WI38 (cell line): ENCODE results near the gene PRKAR1B.
A peak's percentile ranks its signal among the peaks of the same experiment; 100 is the strongest.

Experiments
- H3K4me3 ChIP-seq: 2 replicates; pipeline ENCODE4 v1.5.1; 2011; ENCODE audit warnings: low read depth, mild to moderate bottlenecking, control low read depth, low read length
- CTCF ChIP-seq: IDR thresholded peaks from 2 replicates; pipeline ENCODE4 v1.5.1; 2012; ENCODE audit warnings: low read depth, mild to moderate bottlenecking, control low read depth, low read length

PRKAR1B gene

GRCh38 chr7:525740-526139, 201.3 kb downstream of the PRKAR1B start:
- TF ChIP-seq CTCF = no peak
- H3K4me3 ChIP-seq = no peak overlapping the region

GRCh38 chr7:524800-525199, 202.3 kb downstream of the PRKAR1B start:
- TF ChIP-seq CTCF = no peak

GRCh38 chr7:523347-524336, 203.4 kb downstream of the PRKAR1B start:
- no peak overlapping the region for H3K4me3 ChIP-seq
- no peak for TF ChIP-seq CTCF

More at GRCh38 chr7:524800-525199, 202.3 kb downstream of the PRKAR1B start:
- H3K4me3 ChIP-seq = no peak overlapping the region

GRCh38 chr7:522951-523314, 204.1 kb downstream of the PRKAR1B start:
- H3K4me3 ChIP-seq = no peak overlapping the region
- no peak for TF ChIP-seq CTCF

- TF ChIP-seq CTCF = no peak
Measured at GRCh38 chr7:522071-522950, 204.8 kb downstream of the PRKAR1B start.

GRCh38 chr7:521221-522070, 205.6 kb downstream of the PRKAR1B start:
- peak overlapping the region; percentile 40; the same call in 1 of the 2 replicates for H3K4me3 ChIP-seq
- TF ChIP-seq CTCF = no peak

More at GRCh38 chr7:522071-522950, 204.8 kb downstream of the PRKAR1B start:
- H3K4me3 ChIP-seq = peak overlapping the region; percentile 40
